Measurements from ENCODE around the gene PLXND1. TPM values are rescaled to one million over a fixed set of nuclear protein-coding genes. Genes with fewer than 3 reads are reported as not detected.
A peak's percentile ranks its signal among the peaks of the same experiment; 100 is the strongest.

Gene PLXND1
- total RNA-seq, 1 donor from 2014 or later: 319 TPM

DNA sequence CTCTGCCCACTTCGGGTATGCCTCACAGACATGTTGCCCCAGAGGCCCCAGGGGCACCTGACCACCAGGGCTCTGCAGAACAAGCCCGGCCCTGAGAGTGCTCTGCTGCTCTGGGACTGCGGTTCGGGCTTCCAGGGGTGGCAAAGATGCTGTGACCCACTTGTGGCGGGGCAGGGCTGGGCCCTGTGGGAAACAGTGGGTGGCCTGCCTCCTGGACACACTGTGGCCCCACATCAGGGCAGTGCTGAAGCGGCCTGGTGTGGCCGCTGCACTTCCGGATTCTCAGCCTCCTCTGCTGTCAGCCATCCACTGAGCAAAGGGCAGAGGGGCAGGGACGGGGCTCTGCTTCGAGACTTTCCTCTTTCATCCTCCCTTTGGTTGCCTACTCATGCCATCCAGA is 26.5 kb upstream of the PLXND1 start:
- no peak for ATAC-seq
- no peak for DNase-seq (ENCODE audit: low spot score)
- intact Hi-C loops (cut with DNase I): loop anchor here (10.0 kb wide), 1 partner anchor 302 kb away; no protein-coding TSS in a partner anchor

- intact Hi-C loops (cut with DNase I): loop anchor here (10.0 kb wide), 1 partner anchor 302 kb away; no protein-coding TSS in a partner anchor
- ATAC-seq: no peak
- DNase-seq (ENCODE audit: low spot score): no peak
Observed at GRCh38 chr3:129632556-129632955, 26.1 kb upstream of the PLXND1 start.

DNA sequence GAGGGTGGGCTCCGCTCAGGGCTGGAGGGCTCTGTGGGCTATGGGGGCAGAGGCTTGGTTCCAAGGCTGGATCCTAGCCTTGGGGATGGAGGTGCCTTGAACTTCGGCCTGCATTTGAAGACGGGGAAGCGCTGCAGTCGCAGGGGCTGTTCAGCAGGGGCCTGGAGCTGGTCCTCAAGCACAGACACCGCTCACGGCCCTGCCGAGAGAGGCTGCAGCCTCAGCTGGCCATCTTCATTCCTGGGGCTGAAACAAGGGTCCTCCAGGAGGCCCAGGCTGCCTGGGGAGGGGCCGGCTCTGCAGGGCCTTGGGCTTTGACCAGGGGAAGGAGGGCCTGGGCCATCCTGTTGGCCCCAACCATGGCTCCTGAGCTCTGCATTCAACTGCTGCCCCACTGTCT is 25.6 kb upstream of the PLXND1 start:
- ATAC-seq (no peak), DNase-seq (ENCODE audit: low spot score) (no peak)
- intact Hi-C loops (cut with DNase I): loop anchor here (10.0 kb wide), 1 partner anchor 303 kb away; no protein-coding TSS in a partner anchor

DNA sequence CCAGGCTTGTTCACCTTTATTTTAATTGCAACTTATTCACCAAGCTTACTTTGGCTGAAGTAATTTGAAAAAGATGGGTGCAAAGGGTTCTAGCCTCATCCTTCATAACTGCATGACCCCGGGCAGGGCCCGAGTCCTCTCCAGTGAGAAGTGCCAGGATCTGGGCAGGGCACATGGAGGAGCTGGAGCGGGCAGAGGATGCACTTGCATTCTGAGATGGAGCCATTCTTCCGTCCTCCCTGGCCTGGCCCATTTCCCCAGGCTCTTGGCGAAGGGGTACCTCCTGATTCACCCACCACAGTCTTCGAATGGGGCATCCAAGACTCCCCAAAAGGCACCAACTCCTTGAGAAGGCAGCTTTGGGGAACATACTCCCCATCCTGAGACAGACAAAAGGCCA is 22.5 kb upstream of the PLXND1 start:
- DNase-seq (ENCODE audit: low spot score) (no peak), ATAC-seq (no peak)
- intact Hi-C loops (cut with DNase I): no loop called here

DNA sequence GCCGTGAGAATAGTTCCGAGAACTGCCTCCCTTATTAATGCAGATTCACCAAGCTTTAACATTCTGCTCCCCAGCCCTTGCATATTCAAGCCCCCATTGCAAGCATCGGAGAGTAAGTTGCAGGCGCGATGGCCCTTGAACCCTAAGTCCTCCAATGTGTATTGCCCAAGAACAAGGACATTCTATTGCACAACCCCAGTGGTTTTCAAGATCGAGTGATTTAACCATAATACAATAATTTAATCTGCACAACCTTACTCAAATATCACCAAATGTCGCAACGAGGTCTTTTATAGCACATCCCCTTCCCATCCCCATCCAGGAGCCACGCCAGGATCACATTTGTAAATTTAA is 21.7 kb upstream of the PLXND1 start:
- DNase-seq (ENCODE audit: low spot score) (no peak), ATAC-seq (peak; percentile 50)
- intact Hi-C loops (cut with DNase I): no loop called here

DNA sequence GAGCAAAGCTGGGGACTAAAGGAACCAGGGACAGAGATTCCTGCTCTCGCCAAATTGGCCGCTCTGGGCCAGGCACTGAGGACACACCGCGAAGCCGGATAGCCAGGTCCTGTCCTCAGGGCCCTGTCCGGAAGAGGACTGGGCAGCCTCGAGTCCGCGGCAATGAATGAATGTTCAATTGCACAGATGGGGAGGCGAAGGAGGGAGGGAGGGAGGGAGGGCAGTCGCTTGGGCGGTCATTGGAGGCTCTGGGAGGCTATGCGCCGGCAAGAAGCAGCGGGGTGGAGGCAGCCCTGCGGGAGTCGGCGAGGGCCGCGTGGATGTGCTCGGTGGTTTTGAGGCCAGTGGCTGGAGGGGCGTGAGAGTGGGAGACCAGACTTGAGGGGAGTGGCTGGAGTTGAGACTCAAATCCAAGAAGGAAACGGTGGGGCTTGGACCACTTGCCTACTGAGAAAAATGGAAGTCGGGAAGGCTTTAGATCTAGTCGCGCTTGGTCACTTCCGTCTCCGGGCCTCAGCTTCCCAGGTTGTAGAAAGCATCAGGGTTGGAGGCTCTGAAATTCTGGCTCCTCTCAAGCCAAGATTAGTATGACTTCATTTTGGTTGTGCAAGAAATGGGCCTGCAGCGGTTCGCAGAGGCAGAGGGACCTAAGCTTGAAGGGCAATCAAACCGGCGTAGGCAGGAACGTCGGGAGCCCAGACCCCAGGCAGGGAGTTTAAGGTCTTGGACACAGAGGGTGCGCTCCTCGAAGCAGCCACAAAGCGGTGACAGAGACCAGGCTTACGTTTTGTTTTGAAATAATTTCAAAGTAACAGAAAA is 21.1 kb upstream of the PLXND1 start:
- intact Hi-C loops (cut with DNase I): no loop called here
- peak; percentile 69 for ATAC-seq
- peak; percentile 84 for DNase-seq (ENCODE audit: low spot score)

- peak; percentile 83 for ATAC-seq
- intact Hi-C loops (cut with DNase I): no loop called here
- DNase-seq (ENCODE audit: low spot score): peak; percentile 94
Observed at GRCh38 chr3:129626744-129627349, 20.4 kb upstream of the PLXND1 start.

DNA sequence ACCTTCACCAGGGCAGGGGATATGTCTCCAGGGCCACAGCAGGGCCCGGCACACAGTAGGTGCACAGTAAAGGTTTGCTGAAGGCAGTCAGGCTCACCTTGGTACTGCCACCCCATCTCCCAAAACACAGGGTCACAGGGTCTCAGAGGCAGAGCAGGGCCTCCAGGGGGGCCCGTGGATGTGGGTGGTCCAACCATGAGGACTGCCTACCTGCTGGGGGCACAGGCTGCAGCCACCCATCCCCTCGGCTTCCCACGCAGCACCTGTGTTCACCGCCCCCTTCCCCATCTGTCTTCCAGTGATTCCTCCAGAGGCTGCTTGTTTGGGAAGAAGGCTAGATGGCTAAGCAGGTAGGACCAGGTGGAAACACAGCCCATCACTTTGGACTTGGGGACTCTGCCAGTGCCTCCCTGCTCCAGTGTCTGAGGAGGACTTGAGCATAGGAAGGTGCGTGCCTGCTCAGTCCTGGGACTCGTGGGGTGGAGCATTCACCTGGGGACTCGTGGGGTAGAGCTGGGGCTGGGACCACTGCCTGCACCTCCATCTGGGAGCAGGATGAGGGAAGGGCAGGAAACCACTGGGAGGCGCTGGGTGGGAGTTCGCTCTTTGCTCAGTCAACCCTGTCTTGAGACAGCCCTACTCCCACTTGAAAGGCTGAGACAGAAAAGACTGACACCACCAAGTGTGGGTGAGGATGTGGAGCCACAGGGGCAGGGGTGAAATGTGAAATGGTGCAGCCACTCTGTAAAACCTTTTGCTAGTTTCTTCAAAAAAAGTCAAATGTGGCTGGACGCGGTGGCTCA is 18.8 kb upstream of the PLXND1 start:
- intact Hi-C loops (cut with DNase I): no loop called here
- DNase-seq (ENCODE audit: low spot score) (peak; percentile 64), ATAC-seq (no peak)

GRCh38 chr3:129624347-129625071 is 18.0 kb upstream of the PLXND1 start:
- intact Hi-C loops (cut with DNase I): no loop called here
- DNase-seq (ENCODE audit: low spot score) (peak; percentile 68), ATAC-seq (no peak)

DNA sequence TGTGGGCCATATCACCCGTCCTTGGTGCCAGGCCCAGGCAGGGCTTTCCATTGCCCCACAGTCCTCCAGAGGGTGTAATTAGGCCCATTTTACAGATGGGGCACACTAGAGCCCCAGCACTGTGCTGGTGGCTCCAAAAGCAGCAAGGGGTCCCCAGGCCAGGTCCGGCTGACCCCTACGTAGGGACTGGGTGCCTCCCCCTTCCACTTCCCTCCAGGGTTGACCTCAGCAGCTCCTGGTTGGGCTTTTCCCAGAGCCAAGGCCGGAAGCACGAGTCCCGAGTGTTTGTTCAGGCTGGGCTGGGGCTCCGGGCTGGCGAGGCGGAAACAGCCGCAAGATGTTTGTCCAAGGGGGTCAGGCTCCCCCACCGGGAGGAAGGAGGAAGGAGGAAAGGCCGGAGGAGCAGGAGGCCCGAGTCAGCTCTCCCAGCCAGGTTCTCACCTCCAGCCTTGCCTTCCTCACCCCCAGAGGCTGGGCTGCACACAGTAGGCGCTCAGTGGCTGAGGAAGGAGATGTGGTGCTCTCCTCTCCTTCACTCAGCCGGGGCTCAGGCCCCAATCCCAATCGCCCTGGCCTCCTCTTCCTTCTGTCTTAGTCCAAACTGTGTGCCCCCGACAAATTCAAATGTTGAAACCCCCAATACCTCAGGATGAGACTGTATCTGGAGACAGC is 17.1 kb upstream of the PLXND1 start:
- DNase-seq (ENCODE audit: low spot score) (peak; percentile 79), ATAC-seq (no peak)
- intact Hi-C loops (cut with DNase I): no loop called here

DNA sequence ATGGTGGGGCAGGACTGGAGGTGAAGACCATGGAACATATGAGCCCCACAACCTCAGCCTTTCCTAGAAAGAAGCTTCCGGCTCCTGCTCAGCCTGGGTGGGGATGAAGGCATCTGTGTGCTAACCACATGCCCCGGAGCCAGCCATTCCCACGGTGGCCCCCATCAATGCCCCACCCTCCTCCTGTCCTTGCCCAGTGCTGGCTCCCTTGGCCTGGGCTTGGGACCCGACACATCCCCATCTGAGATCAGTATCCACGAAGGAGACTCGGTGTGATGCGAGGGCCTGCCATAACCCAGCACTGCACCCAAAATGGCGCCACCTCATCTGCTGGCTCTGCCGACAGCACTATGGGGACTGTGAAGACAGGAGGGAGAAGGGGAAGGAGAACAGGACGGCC is 16.5 kb upstream of the PLXND1 start:
- intact Hi-C loops (cut with DNase I): no loop called here
- DNase-seq (ENCODE audit: low spot score): peak; percentile 61

GRCh38 chr3:129622226-129622874 is 15.9 kb upstream of the PLXND1 start:
- no peak for ATAC-seq
- DNase-seq (ENCODE audit: low spot score): peak; percentile 61
- intact Hi-C loops (cut with DNase I): no loop called here

More for the DNA sequence above, 16.5 kb upstream of the PLXND1 start:
- ATAC-seq: no peak

- intact Hi-C loops (cut with DNase I): no loop called here
- no peak for ATAC-seq
Observed at GRCh38 chr3:129621626-129622225, 15.2 kb upstream of the PLXND1 start.

DNA sequence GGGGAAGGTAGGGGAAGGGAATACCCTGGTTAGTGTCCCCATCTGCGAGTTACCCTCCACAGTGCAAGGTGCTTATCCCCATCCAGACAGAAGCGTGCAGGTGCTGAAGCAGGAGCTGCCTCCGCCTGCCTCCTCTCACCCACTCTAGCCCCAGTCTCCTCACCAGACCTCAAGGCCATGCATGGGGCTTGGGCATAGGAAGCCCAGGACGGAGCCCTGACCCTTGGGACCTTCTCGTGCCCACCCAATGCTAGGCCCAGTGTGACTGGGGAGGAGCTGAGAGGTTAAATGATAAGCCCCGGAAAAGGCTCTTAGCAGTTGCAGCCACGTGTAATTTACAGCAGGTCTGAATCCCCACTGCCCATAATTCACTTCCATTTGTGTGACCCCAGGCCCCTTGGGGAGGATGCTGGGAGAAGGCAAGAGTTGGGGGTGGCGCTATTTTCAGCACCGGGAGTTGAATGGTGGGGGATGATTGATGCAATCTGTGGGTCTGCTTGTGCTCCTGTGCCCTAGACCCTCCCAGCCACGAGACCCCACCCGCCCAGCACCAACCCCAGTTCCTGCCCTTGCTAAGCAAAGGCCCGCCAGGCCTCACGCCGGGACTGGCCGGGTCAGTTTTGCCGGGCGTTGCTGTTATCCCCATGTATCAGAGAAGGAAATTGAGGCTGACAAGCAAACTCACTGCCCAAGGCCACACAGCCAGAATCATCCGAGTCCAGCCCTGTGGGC is 14.5 kb upstream of the PLXND1 start:
- DNase-seq (ENCODE audit: low spot score) (peak; percentile 62), ATAC-seq (no peak)
- intact Hi-C loops (cut with DNase I): no loop called here

More at GRCh38 chr3:129621626-129622225, 15.2 kb upstream of the PLXND1 start:
- peak; percentile 62 for DNase-seq (ENCODE audit: low spot score)

DNA sequence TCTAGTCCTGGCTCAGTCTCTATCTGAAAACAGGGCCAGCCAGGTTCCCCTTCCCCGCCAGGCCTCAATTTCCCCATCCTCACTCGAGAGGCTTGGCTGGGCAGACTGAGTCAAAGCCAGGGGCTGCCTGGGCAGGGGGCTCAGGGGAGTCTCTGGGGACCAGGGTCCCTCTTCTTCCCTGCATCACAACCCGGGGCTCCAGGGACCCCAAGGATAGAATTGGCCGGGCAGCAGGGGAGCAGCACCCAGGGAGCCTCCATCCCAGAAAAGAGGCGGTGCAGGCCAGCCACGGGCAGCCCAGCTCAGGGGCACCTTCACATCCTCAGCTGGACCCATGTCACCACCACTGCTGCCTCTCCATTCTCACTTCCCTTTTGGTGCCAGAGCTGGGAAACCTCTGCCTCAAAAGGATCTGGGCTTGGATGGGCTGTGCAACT is 13.3 kb upstream of the PLXND1 start:
- intact Hi-C loops (cut with DNase I): no loop called here
- peak; percentile 58 for DNase-seq (ENCODE audit: low spot score)

GRCh38 chr3:129618901-129619671 is 12.6 kb upstream of the PLXND1 start:
- ATAC-seq: no peak
- peak; percentile 58 for DNase-seq (ENCODE audit: low spot score)
- intact Hi-C loops (cut with DNase I): no loop called here

More for the DNA sequence above, 13.3 kb upstream of the PLXND1 start:
- ATAC-seq: no peak
